Stimulated activated CD8-positive, alpha-beta memory T cell treated with anti-CD3 and anti-CD28 coated beads, Interleukin-7, amount 100 ng/mL, for 1 hour (primary cell): Measurements from ENCODE around the gene PRELP.
"Not testable (repeated sequence)": the region's sequence is repeated elsewhere in the genome, so short reads cannot be mapped to it uniquely, and the experiment has no call there.

Source experiments
- DNase-seq, 2 donors: peaks; one replicate each; pipeline ENCODE4 v3.0.0-alpha.2; 2020; ENCODE audit warnings: low read depth in 2 of 2

Gene PRELP

DNA sequence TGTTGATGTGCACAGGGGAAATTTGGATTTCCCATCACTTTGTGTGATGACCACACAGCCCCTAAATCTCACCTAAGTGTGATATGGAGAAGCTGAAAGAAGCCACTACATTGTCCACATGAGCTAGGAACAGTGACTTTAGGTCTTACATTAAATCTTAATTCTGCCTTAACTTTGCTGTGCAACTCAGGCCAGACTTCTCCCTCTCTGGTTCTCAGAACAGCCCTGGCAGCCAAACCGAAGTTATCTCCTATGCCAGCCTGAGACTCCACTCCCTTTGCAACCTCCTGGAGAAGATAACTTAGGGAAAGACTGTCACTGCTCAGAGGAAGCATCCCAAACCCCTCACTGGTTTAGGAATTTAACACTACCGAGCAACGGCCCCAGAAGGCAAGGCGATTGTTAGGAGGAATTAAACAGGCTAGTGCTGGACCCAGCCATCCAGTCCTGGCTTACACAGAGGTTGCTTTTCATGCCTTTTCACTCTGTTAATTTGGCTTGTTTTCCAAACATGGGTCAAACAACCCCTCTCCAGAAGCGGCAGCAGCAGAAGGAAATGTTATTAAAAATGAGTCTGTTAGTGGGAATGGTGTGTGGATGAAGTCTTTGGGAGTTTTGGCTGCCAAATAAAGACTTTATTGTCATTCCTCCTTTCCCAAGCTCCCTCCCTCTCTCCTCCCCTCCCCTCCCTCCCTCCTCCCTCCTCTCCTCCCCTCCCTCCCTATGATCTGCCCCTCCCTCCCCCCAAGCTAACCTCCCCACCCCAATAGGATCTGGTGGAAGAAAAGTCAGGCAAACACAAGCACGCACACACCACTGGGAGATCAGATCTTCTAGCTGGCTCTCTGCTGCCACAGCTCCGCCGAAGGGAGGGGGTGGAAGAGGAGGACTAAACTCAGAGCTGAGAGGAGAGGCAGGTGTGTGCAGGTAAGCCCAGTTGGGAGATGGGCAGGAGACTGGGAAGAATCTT, at the start of gene PRELP:
PRELP (plus strand) TSS at position 795 of the 970 bp plus-strand sequence. CDS start 7,379 bp downstream, outside the sequence.
- no peak for DNase-seq

DNA sequence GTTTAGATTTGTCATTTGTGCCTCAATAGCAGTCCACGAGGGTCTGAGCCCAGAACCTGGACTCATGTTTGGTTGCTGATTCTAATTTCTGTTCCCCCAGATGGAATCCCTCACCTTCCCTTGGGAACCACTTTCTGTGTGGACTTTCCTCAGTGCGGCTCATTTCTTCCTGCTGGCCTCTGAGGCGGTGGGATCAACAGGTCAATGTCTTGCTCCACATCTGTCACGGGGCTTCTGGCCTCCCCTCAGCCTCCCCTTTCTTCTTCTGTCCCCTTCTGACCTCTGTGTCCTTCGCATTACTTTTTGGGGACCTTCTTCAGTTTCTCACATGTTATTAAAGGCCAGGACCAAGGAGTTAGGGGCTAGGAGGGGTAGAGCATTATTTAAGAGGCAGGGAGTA, 49.2 kb upstream of the PRELP start:
- DNase-seq, result no peak

DNA sequence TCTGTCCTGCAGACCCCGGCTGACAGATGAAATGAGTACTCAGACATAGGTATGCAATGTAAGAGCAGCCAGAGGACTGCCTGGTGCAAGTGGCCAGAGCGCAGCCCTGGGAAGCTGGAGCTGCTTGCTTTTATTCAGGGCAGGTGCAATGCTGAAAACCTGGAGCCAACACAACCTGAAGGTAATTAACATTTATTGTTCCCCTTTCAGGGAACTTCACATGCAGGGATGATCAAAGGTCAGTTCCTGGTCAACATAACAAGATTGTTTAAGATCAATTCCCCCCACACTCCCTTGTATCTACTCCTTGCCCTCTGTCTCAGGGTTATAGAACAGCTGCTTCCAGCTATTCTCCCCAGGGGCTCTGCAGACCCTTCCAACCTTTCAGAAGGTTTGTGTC, 48.7 kb upstream of the PRELP start:
- no peak for DNase-seq

DNA sequence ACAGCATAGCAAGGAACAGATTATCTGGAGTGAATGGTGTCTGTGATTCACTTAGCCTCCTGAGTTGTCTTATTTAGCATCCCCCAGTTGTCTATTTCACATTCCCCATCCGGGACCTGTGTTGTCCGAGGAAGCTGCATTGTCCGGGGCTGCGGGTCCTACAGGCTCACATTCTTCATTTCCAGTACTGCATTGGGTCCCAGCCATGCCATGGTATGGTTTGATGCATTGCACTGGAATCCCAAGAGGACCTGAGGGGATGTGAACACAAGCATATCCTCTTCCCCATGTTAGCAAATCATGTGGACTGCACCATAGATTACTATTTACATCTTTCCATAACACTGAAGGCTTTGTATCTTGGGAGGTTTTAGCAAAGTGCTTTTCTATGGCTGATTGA, 48.2 kb upstream of the PRELP start:
- no peak for DNase-seq

DNA sequence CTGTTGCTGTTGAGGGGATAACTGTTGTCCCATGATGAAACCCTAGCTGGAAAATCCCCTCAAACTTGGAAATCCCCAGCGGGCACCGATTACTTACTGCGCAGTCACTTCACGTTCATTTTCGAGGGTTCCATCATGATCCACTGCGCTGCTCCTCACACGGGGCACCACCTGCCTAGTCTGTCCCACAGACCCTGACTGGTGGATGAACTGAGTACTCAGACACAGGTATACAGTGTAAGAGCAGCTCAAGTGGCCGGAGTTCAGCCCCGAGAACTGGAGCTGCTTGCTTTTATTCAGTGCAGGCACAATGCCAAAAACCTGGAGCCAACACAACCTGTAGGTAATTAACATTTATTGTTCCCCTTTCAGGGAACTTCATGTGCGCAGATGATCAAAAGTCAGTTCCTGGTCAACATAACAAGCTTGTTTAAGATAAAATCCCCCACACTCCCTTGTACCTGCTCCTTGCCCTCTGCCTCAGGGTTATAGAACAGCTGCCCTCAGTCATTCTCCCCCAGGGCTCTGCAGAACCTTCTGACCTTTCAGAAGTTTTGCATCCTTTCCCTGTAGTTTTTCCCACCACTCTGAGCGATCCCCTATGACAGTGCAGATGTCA, 46.5 kb upstream of the PRELP start:
- no peak for DNase-seq

DNA sequence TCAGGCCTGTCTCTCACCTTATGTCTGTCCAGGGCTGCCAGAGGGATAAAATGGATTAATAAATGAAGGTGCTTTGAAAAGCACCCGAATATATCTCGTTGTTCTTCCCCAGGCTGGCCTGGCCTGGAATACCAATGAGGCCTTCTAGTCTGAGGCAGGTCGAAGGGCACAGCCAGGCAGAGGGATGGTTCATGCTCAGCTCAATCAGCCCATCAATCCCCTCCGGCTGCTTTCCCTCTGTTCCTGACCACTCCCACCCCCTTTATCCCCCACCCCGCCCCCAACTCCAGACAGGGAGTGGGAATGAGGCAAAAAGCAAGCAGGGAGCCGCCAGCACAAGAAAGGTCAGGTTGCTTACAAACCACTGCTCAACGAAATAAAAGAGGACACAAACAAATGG, 40.0 kb upstream of the PRELP start:
- DNase-seq, result no peak

DNA sequence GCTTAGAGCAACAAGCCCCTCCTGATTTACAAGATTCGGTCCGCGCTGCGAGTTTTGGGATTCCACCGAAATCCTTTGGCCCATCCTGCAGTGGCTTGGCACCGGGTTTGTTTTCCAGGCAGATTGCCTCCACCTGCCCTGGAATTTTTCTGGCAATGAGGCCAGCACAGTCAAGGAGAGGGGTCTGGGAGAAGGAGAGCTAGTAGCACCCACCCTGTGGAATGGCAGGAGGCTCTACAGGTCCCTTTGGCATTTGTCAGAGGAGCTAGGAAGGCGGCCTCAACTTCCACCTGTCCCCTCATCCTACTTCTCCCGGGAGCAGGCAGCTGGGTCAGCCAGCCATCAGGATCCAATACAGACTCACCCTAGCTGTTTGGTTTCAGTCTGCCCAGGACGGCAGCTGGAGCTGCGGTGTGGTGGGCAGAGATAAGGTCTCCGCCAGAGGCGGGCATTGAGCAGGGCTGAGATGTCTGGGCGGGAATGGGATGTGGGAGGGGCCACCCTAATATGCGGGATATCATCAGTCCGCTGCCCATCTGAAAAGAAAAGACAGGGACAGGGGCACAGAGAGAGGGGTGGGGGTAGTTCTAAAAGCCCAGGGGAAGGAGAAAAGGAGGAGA, 37.8 kb upstream of the PRELP start:
- no peak for DNase-seq

DNA sequence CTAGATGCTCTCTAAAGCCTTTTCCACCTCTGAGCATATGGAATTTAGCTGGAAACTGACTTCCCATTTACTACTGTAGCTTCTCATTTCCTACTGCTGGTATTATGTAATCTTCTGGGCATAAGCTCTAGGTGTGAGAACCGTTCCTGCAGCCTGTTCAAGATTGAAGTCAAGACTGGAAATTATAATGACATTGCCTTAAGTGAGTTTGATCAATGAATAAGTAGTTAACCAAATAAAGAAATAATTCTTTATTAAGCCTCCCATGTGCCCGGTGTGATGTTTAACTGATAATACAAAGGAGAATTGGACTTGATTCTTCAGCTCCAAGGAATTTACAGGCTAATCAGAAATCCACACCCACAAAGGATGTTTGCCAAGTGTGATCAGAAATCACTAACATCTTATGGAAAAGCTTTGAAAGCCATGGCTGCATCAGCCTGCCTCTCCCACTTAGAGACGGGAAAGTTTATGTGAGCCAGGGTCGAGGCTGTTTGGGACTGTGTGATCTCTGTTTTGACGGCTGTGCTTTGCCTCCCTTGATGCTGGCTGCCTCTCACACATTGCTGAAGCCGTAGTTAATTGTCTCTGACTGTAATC, 36.4 kb upstream of the PRELP start:
- DNase-seq, result no peak

DNA sequence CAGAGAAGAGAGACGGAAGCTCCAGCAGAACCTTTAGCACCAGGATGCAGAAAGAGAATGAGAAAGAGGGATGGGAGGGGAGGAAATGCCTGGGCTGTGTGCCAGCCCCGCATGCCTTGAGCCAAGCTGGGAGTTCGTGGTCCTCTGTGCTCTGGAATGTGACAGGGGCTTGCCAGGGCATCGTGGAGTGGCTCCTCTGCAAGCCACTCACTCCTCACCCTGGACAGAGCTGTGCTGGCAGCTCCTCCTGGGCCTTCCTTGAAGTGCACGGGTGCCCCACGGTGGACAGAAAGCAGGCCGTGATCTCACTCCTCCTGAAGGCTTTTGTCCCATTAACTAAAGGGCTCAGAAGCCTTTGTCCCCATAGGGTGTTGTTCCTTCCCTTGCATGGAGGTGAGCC, 34.8 kb upstream of the PRELP start:
- no peak for DNase-seq

DNA sequence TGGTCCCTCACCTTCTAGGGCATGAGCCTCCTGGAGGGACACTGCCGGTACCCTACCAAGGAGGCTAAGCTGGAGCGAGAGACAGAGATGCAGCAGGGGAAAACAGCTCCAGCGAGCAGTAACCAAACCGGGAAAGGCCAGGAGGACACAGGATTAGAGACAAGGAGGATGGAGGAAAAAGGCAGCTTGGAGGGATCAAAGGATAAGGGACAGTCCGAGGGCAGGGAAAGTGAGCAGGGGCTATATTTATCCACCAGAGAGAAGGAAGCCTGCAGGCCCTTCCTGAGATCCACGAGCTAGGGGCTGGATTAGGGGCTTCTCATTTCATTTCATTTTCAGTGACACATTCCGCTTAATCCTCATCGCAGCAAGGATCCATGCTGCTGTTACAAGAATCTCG, 33.8 kb upstream of the PRELP start:
- DNase-seq, result no peak

DNA sequence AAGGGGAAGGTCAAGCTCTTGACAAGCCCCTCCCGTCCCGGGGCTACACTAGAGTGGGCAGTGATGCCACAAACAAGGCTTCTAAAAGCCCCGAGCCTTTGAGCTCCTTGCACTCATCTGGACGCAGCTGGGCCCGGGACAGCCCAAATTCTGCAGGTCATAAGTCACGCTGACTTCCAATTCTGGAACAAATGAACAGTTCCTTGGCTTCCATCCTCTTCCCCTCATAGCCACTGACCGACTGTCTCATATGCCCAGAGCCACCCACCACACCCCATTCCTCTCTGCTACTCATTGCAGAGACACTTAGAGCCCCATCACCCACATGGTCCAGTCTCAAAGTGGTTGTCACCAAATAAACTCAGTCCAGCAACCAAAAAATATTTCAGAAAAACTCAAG, 32.8 kb upstream of the PRELP start:
- DNase-seq, result no peak

DNA sequence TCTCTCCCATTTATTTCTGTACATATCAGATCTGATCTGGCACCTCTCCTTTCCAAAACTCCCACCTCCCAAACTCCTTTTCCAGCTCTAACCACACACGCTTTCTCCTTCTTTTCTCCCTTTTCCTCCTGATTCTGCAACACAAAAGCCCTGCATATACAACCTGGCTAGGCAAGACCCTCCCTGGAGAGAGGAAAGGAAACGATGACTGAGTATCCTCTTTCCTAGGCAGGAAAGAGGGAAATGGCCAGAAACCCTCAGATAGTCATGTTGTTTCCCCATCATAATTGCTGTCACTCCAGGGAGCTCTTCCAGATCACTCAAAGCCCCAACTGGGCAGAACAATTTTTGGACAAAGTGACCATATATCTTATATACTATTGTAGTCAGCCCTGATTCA, 32.3 kb upstream of the PRELP start:
- no peak for DNase-seq

DNA sequence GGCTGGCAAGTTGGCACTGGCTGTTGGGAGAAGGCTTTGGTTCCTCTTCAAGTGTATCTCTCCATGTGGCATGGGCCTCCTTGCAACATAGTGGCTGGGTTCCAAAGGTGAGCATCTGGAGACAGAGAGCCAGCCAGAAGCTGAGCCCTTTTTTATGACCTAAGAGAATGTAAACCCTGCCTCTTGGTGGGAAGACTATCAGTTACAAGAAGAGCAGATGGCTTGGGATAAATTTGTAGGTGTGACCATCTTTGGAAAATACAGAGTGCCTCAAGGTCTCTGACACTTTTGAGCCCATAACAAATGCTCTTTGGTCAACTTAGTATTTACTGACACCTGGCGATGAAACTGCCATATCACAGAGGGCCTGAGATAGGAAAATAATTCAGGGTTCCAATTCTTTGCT, 31.4 kb upstream of the PRELP start:
- no peak for DNase-seq

DNA sequence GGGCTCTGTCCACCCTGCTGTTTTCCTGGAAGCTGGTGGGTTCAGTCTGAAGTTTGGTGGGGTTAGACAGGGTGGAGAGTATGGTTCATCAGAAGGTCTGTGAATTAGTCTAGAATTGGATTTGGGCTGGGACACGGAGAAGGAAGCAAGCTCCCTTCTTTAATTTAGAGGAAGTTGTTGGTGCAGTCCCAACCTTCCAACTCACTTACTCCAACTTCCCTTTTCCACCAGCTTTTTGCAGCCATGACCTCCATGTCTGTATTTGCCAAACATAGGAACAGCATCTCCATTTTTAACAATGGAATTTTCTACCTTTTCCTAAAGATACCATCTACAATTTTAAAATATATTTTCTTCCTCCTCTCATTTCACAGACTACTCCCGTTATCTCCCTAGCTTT, 28.5 kb upstream of the PRELP start:
- DNase-seq, result no peak

DNA sequence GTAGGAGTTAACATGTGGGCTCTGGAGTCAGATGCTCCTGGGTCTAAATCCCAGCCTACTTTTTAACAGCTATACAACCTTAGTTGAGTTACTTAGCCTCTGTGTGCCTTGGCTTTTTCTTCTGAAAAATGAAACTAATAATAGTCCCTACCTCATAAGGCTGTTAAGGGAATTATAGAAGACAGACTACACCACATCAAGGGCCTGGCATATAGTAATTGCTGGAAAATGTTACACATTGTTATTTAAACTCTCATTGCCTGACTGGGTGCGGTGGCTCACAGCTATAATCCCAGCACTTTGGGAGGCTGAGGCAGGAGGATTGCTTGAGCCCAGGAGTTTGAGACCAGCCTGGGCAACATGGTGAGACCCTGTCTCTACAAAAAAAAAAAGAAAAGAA, 28.0 kb upstream of the PRELP start:
- not testable (repeated sequence) for DNase-seq

DNA sequence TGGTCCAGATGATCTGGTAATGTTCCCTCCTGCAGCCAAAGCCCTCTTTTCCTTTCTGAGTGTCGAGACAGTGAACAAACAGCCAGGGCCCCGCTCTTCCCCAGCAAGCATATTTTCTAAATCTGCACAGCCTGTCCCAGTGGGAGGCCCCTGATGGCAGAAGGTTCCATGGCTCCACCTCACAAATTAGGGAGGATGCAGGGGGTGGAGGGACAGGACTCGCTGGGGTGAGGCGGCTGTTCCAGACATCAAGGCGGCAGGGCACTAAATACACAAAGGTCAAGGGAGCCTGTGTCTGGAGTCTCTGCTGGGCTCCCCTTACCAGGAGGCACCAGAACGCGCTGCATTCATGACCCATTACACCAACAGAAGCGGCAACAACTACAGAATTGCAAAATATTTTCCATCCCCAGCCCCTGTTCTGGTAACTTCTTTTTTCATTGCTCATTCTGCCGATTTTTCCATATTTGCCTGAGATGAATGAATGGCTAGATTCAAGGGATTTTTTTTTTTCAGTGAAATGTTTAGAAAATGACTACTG, 27.0 kb upstream of the PRELP start:
- DNase-seq, result no peak

DNA sequence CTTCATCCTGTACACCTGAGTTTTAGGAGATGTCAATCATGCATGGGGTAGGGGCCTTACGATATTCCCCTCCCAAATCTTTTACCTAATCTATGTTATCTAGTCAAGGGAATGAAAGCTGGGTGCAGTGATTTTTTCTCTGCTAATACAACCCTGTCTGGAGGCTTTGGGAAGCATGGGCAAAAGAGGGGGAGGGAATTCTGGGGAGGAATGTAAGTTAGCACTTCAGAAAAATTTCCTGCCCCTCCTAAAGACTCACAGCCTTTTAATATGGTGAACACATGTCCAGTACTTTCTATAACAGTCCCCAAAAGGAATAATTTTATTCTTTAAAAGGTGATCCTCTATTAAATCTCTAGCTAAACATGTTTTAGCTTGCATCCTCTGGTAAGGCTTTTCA, 25.6 kb upstream of the PRELP start:
- no peak for DNase-seq

DNA sequence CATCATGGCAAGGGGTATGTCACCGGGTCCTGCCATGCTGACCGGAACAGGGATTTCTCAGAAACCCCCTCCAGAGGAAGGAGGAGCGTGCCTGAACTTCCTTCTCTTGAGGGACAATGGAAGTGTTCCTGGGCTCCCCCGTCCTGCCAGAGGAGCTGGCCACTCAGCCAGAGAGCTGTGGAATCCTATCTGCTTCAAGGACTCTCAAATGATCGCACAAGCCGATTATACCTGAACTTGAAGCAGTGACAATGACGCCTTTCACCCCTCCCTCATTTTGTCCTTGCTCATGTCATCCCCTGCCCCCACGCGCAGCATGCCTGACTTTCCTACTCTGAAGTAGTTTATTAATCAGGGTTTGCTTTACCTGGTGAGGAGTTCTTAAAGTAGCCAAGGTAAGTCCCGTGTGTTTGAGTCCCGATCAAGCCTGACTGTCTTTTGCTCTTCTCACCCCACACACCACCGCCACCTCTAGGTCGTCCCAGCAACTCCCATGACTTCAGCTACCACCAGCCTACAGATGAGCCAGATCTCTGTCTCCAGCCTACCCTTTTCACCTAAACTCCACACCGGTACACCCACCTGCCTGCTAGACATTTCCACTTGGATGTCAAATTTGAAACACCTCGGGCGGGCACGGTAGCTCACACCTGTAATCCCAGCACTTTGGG, 25.0 kb upstream of the PRELP start:
- no peak for DNase-seq

DNA sequence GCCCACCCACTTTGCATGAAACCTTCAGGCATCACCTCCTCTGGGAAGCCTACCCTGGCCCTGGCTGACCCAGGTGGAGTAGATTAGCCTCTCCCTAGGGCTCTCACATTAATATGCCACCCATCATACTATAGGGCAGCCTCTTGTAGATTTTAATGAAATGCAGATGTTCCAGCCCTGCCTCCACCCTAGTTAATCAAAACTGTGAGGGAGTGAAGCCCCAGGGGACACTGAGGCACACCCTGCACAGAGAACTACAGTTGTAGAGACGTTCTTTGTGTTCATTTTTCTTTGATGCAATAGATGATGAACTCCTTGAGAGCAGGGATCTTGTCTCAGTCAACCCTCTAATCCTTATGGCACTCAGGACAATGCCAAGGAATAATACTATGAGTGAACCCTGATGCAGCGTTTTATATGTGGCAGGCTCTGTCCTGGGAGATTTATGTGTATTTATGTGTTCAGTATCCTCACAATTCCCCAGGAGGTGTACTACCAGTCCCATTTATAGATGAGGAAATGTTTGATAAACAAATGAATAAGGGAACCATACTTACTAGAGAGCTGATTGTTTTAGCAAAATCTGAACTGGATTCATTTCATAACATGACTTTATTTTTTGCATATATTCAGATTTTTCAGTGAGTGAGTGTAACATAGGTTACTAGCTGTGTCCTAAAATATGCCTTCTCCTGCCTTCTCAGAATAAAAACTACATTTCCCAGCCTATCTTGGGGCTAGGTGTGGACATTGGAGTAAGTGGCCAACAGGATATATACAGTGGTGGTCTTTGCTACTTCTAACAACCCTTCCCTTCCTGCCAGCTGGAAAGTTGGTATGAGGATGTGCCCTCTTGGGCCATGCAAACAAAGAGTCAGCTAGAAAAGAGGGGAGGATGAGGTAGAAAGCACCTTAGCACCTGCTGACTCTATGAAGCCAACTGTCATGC, 23.5 kb upstream of the PRELP start:
- DNase-seq, result no peak

DNA sequence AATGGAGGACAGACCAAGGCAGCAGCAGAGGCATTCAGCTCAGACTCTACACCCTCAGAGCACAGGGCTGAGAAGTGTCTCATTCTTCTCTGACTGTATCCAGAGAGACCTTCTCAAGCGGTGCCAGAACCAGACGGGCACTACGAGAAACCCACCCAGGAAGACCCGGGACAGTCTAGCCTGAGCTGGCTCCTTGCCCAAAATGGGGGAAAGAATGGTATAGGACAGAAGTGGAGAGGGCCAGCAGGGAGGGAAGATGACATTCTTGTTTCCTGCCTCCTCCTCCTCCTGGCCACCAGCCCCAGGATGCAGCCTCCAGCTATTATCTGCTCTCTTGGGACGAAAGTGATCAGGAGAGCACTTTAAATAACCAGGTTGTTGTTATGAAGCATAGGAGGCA, 22.6 kb upstream of the PRELP start:
- DNase-seq, result no peak
